GM18870 (cell line): ENCODE data around the gene PXDC1.

ENCODE experiments used
- ATAC-seq: cut with Tn5 transposase; IDR thresholded peaks from one replicate; pipeline ENCODE4 v1.9.1; 2021; ENCODE audit warnings: moderate library complexity; ENCODE audit not compliant: unreplicated experiment

Gene PXDC1

GRCh38 chr6:3749067-3749841 lies 2.3 kb downstream of the PXDC1 start:
- no peak for ATAC-seq

DNA sequence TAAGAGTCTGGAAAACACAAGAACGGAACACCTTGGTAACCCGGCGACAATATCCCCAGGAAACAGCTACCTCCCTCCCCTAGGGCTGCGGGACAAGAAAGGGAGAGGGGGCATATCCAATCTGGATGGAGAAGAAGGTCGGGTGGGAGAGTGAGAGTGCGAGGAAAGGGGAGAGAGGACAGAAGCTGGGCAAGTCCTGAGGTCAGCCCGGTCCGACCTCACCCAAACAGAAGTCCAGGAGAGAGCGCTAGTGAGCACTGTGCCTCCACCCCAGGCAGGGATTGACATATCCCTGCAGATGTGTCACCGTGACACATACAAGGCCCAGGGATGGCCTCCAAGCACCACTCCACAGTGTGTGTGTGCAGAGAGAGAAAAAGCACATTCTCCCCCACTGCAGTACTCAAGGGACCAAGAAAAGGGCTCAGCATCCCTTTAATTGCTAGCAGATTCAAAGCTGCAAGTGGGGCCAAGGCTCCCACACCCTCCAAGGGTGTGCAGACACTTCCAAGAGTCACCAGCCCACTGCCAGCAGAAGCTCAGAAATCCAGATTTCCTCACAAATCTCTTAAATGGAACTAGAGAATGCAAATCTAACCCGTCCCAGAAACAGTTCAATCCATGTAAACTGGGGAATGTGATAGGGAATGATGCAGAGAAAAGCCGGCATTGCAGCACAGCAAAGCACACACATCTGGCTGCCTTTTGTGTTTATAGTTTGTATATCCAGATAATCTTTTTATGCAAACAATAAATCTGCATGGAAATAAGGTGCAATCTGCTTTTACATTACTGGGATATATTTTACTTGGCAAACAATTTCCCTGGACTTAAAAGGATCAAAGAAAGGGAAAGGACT lies 3.1 kb downstream of the PXDC1 start:
- ATAC-seq, result no peak

GRCh38 chr6:3747100-3747737 lies 4.3 kb downstream of the PXDC1 start:
- ATAC-seq, result no peak

DNA sequence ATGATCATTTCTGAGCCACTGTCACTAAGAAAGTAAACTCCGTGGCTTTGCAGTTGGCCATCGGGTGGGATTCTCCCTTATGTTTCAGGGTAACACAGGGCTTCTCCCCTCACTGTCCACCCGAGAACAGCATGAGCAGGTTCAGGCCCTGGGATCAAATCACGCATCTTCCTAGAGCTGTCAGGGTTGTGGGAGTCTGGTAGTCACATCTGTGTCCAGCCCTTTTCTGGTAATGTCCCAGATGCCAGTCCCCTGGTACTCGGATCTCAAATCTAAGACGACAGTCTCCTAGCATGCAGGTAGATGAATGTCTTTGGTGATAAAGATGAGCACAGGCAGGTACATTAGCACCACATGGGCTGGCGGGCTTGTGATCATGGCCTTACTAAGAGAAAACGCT lies 4.8 kb downstream of the PXDC1 start:
- ATAC-seq, result no peak

- peak; percentile 59 for ATAC-seq
Measured at GRCh38 chr6:3746119-3746691, 5.3 kb downstream of the PXDC1 start.

GRCh38 chr6:3745566-3746118 lies 5.9 kb downstream of the PXDC1 start:
- no peak for ATAC-seq

DNA sequence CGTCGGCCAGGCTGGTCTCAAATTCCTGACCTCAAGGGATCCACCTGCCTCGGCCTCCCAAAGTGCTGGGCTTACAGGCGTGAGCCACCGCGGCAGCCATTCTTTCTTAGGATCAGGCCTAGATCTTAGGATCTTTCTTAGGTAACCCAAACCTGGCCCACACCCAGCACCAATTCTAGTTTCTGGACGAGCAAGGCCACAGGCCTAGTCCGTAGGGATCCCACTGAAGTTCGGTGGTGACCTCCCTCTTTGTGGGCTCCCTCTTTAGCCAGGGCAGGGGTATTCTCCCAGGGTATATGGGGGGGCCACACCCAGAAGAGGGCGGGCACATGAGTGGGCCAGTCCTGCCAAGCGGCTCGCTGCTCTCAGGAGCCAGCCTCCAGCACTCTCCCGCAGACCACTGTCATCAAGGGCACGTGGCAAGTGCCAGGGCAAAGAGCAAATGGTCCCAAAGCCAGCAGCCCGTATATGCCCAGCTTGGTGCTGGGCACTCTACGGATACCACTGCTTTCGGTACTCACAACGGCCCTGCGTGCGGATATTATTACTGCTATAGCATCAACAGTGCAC lies 6.5 kb downstream of the PXDC1 start:
- no peak for ATAC-seq

- no peak for ATAC-seq
Measured at GRCh38 chr6:3744211-3744900, 7.2 kb downstream of the PXDC1 start.

DNA sequence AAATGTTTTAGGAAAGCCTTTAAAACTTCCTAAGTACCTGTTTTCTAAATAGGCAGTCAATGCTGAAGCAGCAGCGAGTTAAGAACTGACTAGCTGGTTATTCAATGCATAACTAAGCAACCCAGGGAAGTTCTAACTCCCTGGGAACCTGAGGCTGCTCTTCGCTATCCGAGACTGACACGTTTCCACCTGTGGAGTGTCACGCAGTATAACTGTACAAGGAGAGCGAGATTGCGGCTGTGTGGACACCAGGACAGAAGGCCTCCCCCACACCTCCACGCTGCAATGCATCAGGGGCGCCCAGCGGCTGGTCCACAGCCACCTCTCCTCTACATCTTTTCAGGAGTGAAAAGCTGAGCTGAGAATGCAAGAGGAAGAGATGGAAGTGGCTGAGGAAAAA lies 8.0 kb downstream of the PXDC1 start:
- ATAC-seq, result no peak

- ATAC-seq, result peak; percentile 44
Measured at GRCh38 chr6:3742426-3743344, 8.8 kb downstream of the PXDC1 start.

- ATAC-seq, result no peak
Measured at GRCh38 chr6:3742076-3742425, 9.5 kb downstream of the PXDC1 start.

GRCh38 chr6:3741477-3741871 lies 10.0 kb downstream of the PXDC1 start:
- no peak for ATAC-seq

- no peak for ATAC-seq
Measured at GRCh38 chr6:3740551-3741476, 10.7 kb downstream of the PXDC1 start.

DNA sequence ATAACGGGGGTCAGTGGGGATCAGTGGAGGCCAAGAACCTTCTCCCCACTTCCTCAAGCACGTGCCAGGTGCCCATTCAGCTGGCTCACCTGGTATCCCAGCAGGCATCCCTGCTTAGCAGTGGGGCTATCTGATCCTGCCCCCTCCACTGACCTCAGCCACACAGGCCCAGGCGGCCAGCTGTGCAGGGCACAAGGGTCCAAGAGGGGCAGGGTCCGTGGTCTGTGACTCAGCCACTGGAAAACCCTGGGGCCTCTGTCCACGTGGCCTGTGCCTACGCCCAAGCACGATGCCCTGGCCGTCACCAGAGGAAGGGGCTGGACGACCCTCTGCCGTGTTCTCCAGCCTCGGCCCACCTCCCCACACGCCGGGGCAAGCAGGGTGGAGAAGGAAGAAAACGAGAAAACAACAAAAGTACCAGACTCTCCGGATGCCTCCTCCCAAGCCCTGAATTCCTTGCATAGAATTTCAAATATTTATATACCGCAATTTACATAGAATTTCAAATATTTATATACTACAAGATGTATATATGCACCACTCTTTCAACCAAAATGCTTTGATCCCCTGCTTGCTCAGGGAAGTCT lies 12.1 kb downstream of the PXDC1 start:
- ATAC-seq, result no peak

DNA sequence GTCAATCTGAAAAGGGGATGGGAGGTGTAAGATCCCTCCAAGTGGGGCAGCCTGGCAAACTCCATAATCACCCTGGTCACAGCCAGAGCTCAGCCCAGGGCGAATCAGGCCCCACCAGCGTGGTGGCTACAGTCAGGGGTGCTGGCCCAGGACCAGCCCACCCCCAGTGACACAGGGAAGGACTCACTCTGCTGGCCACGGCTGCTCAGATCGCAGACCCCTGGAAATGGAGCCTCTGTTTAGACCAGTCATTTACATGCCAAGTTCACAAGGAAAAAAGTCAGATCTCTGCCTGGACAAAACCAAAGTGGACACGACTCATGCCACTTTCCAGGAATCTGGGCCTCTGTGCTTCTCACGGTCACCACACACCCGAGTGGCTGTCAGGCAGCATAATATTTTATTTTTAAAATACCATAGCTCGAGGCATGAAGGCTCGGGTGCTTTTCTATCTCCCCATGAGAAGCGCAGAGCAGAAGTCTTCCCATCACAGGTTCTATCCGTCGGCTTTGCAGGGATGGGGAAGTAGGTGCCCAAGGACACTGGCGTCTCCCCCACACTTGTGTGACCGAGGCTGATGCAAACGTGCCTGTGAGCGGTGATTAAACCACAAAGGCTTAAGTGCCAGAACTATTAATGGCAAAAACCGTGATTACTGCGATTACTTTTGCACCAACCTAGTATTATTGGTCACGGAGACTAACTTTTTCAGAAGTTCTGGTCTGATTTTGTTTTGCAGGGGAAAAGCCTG lies 13.0 kb downstream of the PXDC1 start:
- ATAC-seq, result no peak

GRCh38 chr6:3737831-3738210 lies 13.7 kb downstream of the PXDC1 start:
- ATAC-seq, result no peak
